Calu3 (cell line): Measurements from ENCODE around the gene HDLBP. TPM values are rescaled to one million over a fixed set of nuclear protein-coding genes. Genes with fewer than 3 reads are reported as not detected.

Experiments used
- BruUV-seq: library from RNA; stranded (reverse); fragments of 400-500 nt; replicated peaks from 2 replicates; lab custom pipeline; 2021; lab: Mats Ljungman, UMichigan
- CTCF ChIA-PET: fragments of 300-600 bp; sonication (Branson Sonifier 250); formaldehyde crosslinking; loops from one replicate; lab custom pipeline; 2022; ENCODE audit warnings: antibody characterized with exemption; lab: Charles Lee
- DNase-seq: peaks from one replicate; pipeline ENCODE4 v3.0.0; 2022
- H3K27ac Mint-ChIP-seq: one replicate; pipeline ENCODE4 v1.8.0; 2022; ENCODE audit warnings: mixed read lengths; ENCODE audit not compliant: unreplicated experiment
- H3K27me3 Mint-ChIP-seq: one replicate; pipeline ENCODE4 v1.8.0; 2022; ENCODE audit warnings: mixed read lengths; ENCODE audit not compliant: unreplicated experiment
- H3K36me3 Mint-ChIP-seq: one replicate; pipeline ENCODE4 v1.8.0; 2022; ENCODE audit warnings: mild to moderate bottlenecking, moderate library complexity, mixed read lengths; ENCODE audit not compliant: insufficient read depth, unreplicated experiment
- H3K4me1 Mint-ChIP-seq: one replicate; pipeline ENCODE4 v1.8.0; 2022; ENCODE audit warnings: mild to moderate bottlenecking, low read depth, mixed read lengths; ENCODE audit not compliant: unreplicated experiment
- H3K4me3 Mint-ChIP-seq: one replicate; pipeline ENCODE4 v1.8.0; 2022; ENCODE audit warnings: mild to moderate bottlenecking, low read depth, moderate library complexity, mixed read lengths; ENCODE audit not compliant: unreplicated experiment
- H3K9me3 Mint-ChIP-seq: one replicate; pipeline ENCODE4 v1.8.0; 2022; ENCODE audit warnings: low read depth, mixed read lengths; ENCODE audit not compliant: unreplicated experiment
- CTCF ChIP-seq: fragments of 200-600 bp; IDR thresholded peaks from one replicate; pipeline ENCODE4 v1.8.0; 2022; ENCODE audit warnings: antibody characterized with exemption; ENCODE audit not compliant: unreplicated experiment
- intact Hi-C: fragments of 100-400 bp; cut with micrococcal nuclease; formaldehyde crosslinking; loops from one replicate; pipeline ENCODE4 v1.10.0; 2022; ENCODE audit not compliant: unreplicated experiment
- total RNA-seq: library from RNA; stranded (reverse); gene quantifications from 2 replicates; pipeline ENCODE4 v1.2.3, GENCODE V29; 2022

The HDLBP gene
- total RNA-seq, 1 experiment from 2014 or later: 493 TPM

- no peak for DNase-seq
- Mint-ChIP-seq H3K36me3 (no peaks in the 10 kb centered on the region), H3K9me3 (no peaks in the 10 kb centered on the region), H3K4me1 (no peaks in the 10 kb centered on the region), H3K27me3 (peaks cover 63% of the 10 kb centered on the region), H3K27ac (no peak overlapping the region), H3K4me3 (no peak overlapping the region)
- no TSS peak for BruUV-seq
- intact Hi-C loops: no loop called here
- TF ChIP-seq CTCF: no peak
- CTCF ChIA-PET: no interaction called here
These were observed 125.0 kb downstream of the HDLBP start for GRCh38 chr2:241190291-241190981.

- no peak for DNase-seq
- H3K27me3 Mint-ChIP-seq: peaks cover 57% of the 10 kb centered on the region
- no peak overlapping the region for H3K27ac Mint-ChIP-seq
- H3K9me3 Mint-ChIP-seq: no peaks in the 10 kb centered on the region
- TF ChIP-seq CTCF: no peak
- no peaks in the 10 kb centered on the region for H3K4me1 Mint-ChIP-seq
- H3K4me3 Mint-ChIP-seq: no peak overlapping the region
- H3K36me3 Mint-ChIP-seq: peaks cover 1% of the 10 kb centered on the region
- CTCF ChIA-PET: no interaction called here
- no TSS peak for BruUV-seq
- intact Hi-C loops: no loop called here
These were observed 125.6 kb downstream of the HDLBP start for GRCh38 chr2:241189856-241190201.

GRCh38 chr2:241189093-241189855 lies 126.2 kb downstream of the HDLBP start:
- H3K4me3 Mint-ChIP-seq: no peak overlapping the region
- DNase-seq: no peak
- intact Hi-C loops: no loop called here
- H3K9me3 Mint-ChIP-seq: no peaks in the 10 kb centered on the region
- H3K27ac Mint-ChIP-seq: no peak overlapping the region
- no peaks in the 10 kb centered on the region for H3K4me1 Mint-ChIP-seq
- H3K27me3 Mint-ChIP-seq: peaks cover 54% of the 10 kb centered on the region
- CTCF ChIA-PET: no interaction called here
- no peak for TF ChIP-seq CTCF
- H3K36me3 Mint-ChIP-seq: peaks cover 7% of the 10 kb centered on the region
- no TSS peak for BruUV-seq

GRCh38 chr2:241188361-241189092 lies 126.9 kb downstream of the HDLBP start, which contains the start of gene ANO7:
ANO7 (plus strand) TSS chr2:241188677; CDS start chr2:241190064, 1,387 bp downstream.
- no peak within 1 kb of the TSS for H3K27ac Mint-ChIP-seq
- BruUV-seq: no TSS peak
- H3K27me3 Mint-ChIP-seq: peaks cover 54% of the 10 kb centered on the region
- no peaks in the 10 kb centered on the region for H3K4me1 Mint-ChIP-seq
- H3K9me3 Mint-ChIP-seq: no peaks in the 10 kb centered on the region
- TF ChIP-seq CTCF: no peak
- no peak within 1 kb of the TSS for H3K4me3 Mint-ChIP-seq
- DNase-seq: peak; percentile 29
- intact Hi-C loops: no loop called here
- CTCF ChIA-PET: no interaction called here
- peaks cover 9% of the 10 kb centered on the region for H3K36me3 Mint-ChIP-seq
